ENCODE results near the gene CAVIN3. TPM values are rescaled to one million over a fixed set of nuclear protein-coding genes. Genes with fewer than 3 reads are reported as not detected.

Gene CAVIN3
- polyA plus RNA-seq, 4 donors, result 13.3 to 25.4 (median 18.4) TPM

- no peak for DNase-seq (ENCODE audit: low read depth in 4 of 4, low spot score in 2 of 4)
Observed at GRCh38 chr11:6273188-6273587, 47.1 kb downstream of the CAVIN3 start.

GRCh38 chr11:6271598-6271997 is 48.7 kb downstream of the CAVIN3 start:
- DNase-seq (ENCODE audit: low read depth in 4 of 4, low spot score in 2 of 4), result no peak

- no peak for DNase-seq (ENCODE audit: low read depth in 4 of 4, low spot score in 2 of 4)
Observed at GRCh38 chr11:6270584-6271246, 49.6 kb downstream of the CAVIN3 start.

GRCh38 chr11:6269994-6270393 is 50.3 kb downstream of the CAVIN3 start:
- no peak for DNase-seq (ENCODE audit: low read depth in 4 of 4, low spot score in 2 of 4)

Other genes with a start within 250 kb of the CAVIN3 start
- gene OR56B4, start 212.8 kb downstream of the CAVIN3 start, polyA plus RNA-seq (ENCODE audit: insufficient read length in 4 of 4), result under 1 TPM in 3 of 4 donors, not detected in 1; 0.19 to 0.23 (median 0.22) TPM
- gene OR52B2, start 150.2 kb downstream of the CAVIN3 start, polyA plus RNA-seq (ENCODE audit: insufficient read length in 4 of 4), result not detected
- under 1 TPM in 2 of 4 donors, not detected in 2; 0.21 to 0.27 TPM for gene OR52W1, start 121.3 kb downstream of the CAVIN3 start, polyA plus RNA-seq (ENCODE audit: insufficient read length in 4 of 4)
- 1 to 10 TPM in 2 of 4 donors, under 1 TPM in 2; 0.66 to 2.6 (median 1.5) TPM for gene C11orf42, start 114.9 kb downstream of the CAVIN3 start, polyA plus RNA-seq (ENCODE audit: insufficient read length in 4 of 4)
- gene FHIP1B, start 85.9 kb downstream of the CAVIN3 start, polyA plus RNA-seq (ENCODE audit: insufficient read length in 4 of 4), result 10 to 100 TPM; 37.7 to 76.2 (median 56.7) TPM
- gene CNGA4, start 81.4 kb downstream of the CAVIN3 start, polyA plus RNA-seq (ENCODE audit: insufficient read length in 4 of 4), result under 1 TPM in 3 of 4 donors, not detected in 1; 0.23 to 0.34 (median 0.27) TPM
- gene CCKBR, start 60.7 kb downstream of the CAVIN3 start, polyA plus RNA-seq (ENCODE audit: insufficient read length in 4 of 4), result 1 to 10 TPM in 1 of 4 donors, under 1 TPM in 3; 0.28 to 1.1 (median 0.67) TPM
- 10 to 100 TPM; 31.8 to 35.9 (median 35.4) TPM for gene SMPD1, start 70.0 kb upstream of the CAVIN3 start, polyA plus RNA-seq (ENCODE audit: insufficient read length in 4 of 4)
- gene APBB1, start 98.6 kb upstream of the CAVIN3 start, polyA plus RNA-seq (ENCODE audit: insufficient read length in 4 of 4), result 10 to 100 TPM; 49.1 to 71.1 (median 59.7) TPM
- gene HPX, start 120.5 kb upstream of the CAVIN3 start, polyA plus RNA-seq (ENCODE audit: insufficient read length in 4 of 4), result 1 to 10 TPM; 1.7 to 8.6 (median 5.9) TPM
- gene TRIM3, start 153.4 kb upstream of the CAVIN3 start, polyA plus RNA-seq (ENCODE audit: insufficient read length in 4 of 4), result 10 to 100 TPM; 16.7 to 31.9 (median 23.6) TPM
- gene ARFIP2, start 160.8 kb upstream of the CAVIN3 start, polyA plus RNA-seq (ENCODE audit: insufficient read length in 4 of 4), result 10 to 100 TPM; 60.4 to 84.0 (median 70.5) TPM
- 10 to 100 TPM; 36.3 to 38.9 (median 38.3) TPM for gene TIMM10B, start 161.0 kb upstream of the CAVIN3 start, polyA plus RNA-seq (ENCODE audit: insufficient read length in 4 of 4)
- 10 to 100 TPM in 2 of 4 donors, 1 to 10 TPM in 2; 4.1 to 14.4 (median 9.3) TPM for gene DNHD1, start 176.8 kb upstream of the CAVIN3 start, polyA plus RNA-seq (ENCODE audit: insufficient read length in 4 of 4)